HG02678 (cell line): Measurements from ENCODE around the gene POU3F3.

Experiments used
- ATAC-seq: cut with Tn5 transposase; IDR thresholded peaks from one replicate; pipeline ENCODE4 v1.9.1; 2021; ENCODE audit warnings: mild to moderate bottlenecking, moderate library complexity; ENCODE audit not compliant: unreplicated experiment

The POU3F3 gene

DNA sequence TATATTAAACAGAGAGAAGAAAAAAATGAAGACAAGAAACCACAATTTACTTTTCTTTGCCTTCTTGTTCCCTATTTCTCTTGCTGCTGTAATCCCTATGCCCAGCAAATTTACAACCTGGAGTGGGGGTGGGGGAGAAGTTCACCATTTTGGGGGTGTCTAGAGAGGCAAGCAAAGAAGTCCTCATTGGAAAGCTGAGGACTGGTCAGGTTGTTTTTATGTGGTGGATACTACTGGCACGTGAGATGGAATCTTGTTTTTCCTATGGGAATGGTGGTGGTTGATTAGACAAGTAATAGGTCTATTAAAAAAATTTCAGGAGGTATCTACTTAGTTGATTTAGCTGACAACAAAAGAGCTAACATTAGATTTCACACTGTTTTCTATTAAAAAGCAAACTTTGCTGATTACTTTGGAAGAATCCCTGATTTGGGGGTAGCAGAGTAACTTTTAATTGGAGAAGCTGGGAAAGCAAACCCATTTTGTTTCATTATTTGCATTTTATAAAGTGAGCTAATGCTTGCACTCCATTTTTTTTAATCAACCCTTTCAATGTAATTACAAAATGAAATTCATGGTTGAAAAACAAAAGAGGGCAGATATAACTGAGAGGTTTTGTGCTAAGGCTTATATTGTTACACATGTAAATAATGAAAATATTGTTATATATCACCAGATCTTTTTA lies 6.0 kb downstream of the POU3F3 start:
- ATAC-seq = no peak

DNA sequence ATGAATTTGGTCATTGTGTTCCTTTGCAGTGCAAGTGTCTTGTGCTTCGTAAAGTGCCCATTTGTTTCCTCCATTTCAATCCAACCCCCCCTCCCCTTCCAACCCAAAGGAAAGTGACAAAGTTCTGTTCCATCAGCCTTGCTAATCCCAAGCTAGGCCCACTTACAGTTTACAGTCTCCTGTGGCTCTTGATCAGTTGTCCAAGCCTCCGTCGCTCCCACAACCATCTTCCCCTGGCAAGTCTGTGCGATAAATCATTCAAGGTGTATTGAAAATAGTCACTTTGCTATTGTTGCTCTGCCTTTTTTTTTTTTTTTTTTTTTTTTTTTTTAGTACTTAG lies 6.5 kb downstream of the POU3F3 start:
- ATAC-seq = no peak

DNA sequence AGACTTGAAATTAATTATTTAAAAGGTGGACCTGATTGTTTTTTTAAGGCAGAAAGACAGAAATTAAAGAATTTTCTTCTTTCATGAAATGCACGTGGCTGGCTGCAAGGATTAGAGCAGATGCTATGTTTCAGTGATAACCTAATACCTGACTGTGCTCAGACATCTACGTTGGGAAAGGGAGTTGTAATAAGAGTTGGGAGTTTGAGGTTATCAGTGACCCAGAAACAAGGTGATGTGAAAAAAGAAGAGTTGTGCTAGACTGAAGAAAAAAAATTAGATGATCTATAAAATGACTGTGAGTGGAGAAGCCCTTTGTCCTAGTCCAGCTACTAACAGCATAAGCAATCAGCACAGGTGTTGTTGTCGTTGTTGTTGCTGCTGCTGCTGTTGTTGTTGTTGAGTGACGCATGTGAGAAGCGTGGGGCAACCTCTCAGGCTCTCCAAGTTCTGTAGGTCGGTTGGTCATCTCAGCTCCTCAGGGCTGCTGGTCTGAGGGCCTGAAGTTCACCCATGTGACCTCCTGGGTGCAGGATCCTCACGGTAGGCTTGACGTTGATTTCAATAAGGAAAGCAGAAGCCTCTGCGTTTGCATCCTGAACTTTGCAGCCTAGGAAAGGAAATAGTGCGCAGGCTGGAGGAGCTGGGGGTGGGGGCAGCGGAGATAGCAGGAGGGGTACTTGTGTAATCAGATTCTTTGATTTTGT lies 7.6 kb downstream of the POU3F3 start:
- ATAC-seq = no peak

DNA sequence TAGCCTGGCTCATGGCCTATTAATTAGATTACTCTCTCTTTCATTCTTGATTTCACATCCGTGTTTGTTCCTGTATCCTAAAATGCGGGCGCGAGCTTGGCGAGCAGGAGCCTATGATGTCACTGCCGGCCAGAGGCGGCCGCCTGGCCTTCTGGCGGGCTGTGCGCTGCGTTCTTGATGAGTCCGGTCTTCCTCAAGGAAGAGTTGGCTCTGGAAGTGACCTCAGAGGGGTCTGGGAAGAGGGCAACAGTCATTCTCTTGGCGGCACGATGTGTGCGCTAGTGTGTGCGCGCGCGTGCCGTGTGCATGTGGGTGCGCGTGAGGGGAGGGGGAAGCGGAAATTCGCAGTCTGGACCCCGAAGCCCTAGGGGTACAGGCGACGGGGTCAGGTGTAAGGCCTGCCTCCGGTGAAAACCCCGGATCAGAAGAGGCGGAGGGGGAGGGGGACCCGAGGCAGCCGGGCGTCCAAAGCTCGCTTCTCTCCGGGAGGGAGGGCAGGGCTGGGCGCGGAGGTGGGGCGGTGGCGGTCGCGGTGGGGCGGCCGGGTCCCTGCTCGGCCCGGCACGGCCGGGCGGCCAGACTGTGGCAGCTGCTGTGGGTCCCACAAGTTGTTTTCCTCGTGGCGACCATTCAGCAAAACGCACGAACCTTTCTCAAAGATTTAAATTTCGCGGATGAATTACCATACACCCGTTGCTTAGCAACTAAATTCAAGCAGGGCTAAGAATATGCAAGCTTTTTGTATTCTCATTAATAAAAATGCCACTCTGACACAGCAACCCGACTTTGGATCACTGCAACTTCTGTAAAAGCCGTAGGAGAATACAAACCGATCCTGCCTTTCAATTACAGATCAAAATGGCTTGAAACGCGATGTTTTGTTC lies 8.4 kb downstream of the POU3F3 start:
- no peak for ATAC-seq

DNA sequence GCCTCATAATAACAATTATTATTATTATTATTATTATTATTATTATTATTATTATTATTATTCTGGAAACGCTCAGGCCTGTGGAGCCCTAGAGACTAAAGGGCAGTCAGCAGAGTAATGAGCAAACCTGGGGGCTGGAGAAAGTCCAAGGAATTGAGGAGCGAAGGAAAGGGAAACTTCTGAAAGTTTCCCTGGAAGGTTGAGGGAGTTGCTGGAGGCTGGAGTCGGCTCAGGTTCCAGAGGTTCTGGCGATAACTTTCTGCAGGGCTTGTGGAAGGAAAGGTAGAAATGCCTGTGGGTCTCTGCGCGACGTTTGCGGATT lies 9.2 kb downstream of the POU3F3 start:
- no peak for ATAC-seq

DNA sequence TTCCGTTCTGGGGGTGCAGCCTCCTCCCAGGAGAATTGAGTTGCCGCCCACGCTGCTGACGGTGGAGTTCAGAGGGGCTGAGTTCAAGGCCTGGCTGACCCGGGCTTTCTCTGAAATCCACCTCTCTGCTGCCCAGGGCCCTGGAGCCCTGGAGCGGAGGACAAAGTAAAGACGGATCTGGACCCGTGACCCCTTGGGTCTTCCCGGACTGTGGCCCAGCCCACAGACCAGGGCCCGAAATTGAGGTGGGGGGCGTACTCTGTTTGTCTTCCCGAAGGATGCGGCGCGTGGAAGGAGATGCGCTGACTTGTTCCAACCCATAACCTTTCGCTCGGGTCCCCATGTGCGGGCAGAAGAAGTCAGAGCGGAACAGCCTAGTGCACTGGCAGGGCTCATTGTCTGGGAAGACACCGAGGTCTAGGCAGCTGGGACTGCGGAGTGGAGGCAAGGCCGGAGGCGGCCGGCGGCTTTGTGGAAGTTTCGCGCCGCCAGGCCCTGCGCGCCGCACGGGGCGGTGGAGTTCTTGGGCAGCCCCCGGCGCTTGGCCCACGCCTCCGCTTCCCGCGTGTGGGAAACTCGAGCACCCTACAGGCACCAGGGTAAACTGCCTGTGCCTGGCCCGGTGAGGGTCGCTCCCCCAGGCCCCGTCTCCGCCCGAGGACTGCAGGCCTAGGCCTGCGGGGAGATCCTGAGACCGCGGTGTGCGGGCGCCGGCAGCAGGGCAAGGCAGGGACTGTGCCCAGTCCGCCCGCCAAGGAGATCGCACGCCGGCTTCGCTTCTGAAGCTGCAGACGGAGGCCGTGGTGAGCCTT lies 9.8 kb downstream of the POU3F3 start:
- ATAC-seq = no peak

DNA sequence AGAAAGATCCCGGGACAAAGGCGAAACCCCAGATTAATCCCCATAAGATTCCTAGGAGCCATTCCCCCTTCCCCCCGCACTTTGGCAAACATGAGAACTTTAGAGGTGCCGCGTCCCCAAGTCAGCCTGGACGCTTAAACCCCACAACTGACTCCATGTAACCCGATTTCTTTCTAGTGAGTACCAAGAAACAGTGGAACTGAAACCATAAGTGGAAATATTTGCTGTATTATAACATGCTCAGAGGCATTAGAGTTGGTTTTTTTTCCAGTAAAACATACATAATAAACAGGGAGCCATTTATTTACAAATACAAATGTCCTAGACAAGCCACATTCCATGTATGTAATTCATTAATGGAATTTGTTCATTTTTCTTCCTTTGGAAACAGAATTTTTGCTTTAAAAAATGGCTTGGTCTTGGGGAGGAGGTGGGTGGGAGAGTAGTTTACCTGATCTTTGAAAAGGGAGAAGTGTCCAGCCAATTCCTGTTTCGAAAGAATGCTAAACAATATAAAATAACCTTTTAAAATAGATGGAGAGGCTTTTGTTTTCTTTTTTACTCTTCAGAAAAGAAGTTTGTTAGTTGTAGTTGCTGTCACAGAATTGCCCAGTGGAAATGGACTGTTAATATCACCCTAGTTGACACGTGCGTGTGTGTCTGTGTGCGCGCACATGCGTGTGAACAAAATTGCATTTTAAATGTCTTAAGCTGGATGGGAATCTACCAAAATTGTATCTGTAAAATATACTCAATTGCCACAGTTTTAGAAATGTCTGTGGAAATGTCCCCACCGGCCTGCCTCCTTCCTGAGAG lies 10.6 kb downstream of the POU3F3 start:
- ATAC-seq = no peak

DNA sequence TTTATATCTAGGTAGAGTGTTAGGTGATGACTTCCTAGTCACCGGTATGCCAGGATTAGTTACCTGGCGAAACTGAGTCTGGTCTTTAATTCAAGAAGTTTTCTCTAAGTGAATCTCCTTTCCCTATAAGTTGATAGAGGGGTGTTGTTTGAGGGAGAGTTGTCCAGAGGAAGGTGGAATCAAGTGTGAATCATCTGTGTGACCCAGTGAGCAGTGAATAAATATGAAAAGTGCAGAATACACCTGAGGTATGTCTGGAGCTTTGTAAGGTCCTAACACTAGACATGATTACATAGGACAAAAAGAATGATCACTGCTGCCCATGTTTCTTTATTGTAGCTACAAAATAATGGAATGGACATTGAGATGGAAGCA lies 11.2 kb downstream of the POU3F3 start:
- no peak for ATAC-seq

DNA sequence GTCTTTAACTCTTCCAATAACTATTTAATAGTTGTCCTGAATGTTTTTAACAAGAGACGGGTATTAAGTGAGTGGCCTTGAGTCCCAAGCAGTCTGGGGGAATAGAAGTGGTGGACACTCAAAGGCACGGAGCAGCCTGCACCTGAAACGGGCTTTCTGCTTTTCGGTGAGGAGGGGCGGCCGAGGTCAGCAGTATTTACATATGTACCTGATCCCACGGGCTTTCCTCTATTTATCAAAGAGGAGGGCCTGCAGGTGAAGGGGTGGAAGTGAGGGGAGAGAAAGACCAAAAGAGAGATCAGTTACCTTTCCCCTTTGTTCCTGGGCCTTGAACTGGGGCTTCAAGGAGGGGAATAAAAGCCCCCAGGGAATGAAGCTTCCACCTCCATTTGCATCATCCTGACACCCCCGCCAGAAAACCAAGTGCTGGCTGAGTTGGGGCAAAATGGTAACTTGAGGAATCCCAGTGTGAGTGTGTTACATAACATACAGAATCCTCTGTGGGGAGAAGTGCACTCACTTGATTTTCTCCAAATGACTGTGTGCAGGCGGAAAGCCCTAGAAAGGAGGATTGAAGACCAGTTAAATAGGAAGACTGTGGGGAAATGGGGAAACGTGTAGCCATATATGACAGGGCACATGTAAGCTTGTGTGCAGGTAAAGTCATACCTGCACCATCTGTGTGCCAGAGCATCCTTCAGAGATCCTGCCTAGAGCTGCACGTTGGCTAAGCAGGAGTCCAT lies 12.4 kb downstream of the POU3F3 start:
- ATAC-seq = no peak

DNA sequence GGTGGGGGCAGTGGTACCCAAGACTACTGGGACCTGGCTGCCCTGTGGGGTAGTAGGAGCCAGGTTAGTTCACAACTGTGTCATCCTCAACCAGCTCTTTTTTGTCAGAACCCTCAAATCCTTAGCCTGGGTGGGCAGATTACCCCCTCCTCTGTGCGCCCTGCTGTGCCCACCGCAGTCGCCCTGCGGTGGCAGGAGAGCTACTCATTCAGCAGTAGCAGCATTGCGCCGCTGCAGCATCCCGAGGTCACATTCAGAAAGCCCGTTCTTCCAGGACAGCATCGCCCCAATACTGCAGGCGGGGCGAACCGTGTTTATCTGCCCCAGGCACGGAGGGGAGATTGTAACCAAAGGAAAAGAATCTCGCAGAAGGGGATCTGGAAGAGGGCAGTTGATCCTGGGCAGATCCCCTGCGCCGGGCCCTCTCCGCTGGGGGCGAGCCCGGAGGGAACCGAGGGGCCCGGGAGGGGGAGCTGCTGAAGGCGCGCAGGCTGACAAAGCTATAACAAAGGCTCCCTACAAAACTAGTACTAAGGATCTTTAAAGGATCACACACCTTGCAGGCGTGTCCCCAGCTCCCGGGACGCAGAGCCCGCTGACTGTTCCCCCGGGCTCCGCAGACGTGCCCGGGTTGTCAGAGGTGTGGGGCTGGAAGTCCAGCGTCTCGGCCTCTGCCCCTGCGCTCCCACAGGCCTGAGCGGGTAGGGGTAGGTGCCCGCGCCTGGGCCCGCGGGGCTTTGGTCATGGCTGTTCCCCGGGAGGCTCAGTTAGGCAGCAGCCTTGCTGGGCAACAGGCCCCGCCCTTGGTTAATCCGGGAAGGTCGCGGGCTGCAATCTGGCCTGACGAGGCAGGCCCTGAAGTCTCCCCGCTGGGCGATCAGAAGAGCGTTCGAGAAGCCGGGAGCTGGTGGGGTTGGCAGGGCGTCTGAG lies 13.2 kb downstream of the POU3F3 start:
- ATAC-seq = no peak

DNA sequence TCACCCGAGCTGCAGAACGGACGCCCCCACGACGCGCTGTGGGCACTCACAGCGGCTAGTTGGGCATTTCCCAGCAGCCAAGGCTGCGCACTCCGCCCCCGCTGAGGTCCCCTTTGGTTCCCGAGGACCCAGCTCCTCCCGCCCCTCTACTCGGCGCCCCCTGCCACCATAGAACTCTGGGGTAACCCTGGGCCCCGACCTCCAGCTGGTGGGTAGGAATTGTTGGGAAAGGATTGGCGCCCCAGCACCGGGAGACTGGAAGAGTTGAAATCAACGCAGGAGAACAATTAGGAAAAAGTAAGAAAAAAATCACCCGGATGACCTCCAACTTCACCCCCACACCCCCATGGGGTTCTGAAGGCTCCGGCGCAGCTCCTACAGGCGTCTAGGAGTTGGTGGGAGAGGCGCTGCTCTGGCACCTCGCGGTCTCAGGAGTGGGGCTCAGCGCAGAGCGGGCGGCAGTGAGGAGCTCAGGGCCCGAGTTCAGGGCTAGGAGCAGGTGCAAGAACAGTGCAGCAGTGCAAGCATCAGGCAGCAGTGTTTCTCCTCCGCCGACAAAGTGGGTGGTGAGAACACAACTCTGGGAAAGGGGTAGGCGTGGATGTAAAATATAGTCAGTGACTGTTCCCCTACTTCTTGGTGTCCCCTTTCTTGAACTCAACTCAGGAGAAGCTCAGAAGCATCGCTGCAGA lies 14.0 kb downstream of the POU3F3 start:
- ATAC-seq = no peak

DNA sequence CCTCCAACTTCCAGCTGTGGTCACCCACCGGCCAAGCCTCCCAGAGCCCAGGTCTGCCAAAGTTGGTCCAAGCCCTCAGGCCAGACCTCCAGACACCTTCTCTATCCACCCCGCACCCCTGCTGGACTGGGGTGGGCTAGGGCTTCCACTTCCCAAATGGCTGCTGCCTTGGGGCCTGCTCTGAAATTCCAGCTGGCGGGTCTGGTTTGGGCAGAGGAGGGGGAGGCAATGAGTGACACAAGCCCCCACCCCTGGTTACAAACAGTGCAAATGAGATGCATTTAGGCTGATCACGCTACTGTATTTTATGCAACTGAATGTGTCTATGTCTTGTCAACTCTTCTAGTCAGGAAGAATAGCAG lies 14.6 kb downstream of the POU3F3 start:
- no peak for ATAC-seq

DNA sequence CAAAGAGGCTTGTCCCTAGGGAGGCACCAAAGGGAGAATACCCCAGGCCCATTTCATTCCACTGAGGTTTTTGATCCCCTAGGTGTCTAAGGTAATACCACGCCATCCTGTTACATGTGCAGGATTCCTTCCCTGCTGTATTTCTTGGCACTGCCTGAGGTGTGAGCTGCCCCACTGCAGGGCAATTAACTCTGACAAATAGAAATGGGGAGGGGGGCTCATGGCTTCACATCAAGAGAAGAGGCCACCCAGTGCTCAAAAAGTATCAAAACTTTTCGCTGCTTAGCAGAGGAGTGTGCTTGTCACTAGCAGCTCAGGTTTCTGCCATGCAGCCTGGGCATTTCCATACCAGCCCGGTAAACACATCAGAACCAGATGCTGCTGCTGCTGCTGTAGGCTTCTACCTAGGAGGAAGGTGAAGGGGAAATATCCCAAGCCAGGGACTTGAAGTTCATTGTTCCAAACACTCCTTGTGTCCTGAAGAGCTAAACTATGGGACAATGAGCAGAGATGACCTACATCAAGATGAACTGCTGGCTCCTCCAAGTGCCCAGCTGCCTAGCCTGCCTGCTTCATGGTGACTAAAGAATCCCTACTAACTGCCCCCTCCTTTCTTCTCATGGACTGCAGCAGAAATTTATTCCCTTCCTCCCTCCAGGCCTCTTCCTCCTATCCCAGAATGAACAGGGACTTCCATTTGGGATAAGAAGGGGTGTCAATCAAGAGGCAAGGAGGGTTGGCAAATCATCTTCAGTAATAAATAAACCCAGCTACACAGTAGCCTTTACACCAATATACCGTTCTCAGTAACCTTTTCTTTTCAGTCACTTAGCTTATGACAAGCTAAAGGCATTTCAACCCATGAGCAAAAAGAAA lies 16.4 kb downstream of the POU3F3 start:
- no peak for ATAC-seq

DNA sequence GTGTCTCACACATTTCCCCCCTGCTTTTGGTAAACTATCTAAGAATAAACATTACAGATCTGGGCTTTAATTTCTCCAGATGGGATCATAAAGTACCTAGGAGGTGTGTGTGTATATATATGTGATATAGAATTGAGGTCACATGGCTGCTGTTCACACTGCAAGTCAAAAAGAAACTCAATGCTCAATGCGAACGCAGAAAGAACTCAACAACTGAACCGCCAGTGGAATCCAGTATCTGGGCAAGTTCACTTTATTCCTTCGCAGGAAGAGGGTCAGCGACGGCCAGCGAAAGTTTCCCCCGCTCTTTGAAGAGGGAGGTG lies 17.7 kb downstream of the POU3F3 start:
- ATAC-seq = no peak

DNA sequence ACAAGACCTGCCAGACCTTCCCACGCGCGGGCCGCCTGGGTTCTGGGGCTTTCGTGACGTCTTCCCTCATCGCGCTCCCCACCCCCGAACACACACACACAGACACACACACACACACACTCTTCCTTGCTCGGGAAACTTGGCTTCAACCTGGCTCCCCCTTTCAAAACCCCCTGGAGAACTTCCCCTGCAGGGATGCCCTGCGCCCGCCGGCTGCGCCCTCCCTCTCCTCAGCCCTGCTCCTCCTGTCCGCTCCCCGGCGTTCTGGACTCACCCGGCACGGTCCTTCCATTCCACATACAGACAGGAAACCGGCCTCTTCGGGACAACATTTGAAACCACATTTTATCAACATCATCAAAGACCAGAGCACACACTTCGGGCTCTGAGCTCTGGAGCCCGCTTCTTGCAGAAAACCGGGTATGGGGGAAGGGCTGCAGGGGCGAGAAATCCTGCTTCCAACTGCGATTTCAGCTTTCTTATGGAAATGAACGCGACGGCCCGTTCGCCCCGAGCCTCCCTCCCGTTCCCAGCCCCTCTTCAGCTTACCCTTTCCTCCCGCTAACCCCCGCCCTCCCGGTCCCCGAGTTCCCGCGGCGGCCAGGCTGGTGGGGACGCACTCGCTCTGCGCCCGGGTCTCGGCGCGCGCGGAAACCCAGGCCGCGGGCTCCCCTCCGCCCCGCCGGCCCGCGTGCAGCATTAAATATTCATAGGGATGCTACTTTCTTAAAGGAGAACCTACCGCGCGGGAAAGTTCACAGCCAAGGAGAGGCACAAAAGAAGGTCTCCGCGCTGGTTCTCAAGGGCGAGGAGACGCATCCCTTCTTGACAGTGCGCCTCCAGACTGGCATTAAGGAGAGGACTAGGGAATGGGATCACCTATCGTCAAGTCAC lies 18.3 kb downstream of the POU3F3 start:
- no peak for ATAC-seq
